Sigmoid colon (tissue), 4 donors: ENCODE data around the gene FAM163B.

ENCODE experiments used
- CTCF ChIP-seq, 4 experiments: fragments of 450-650 bp in 3 of 4; fragments of 200-600 bp in 1 of 4; IDR thresholded peaks; one replicate each; pipeline ENCODE4 v1.5.1; 2016 to 2019; ENCODE audit warnings: antibody characterized with exemption in 4 of 4, mild to moderate bottlenecking in 3 of 4, moderate library complexity in 2 of 4
- EP300 ChIP-seq, 4 donors: sonication (generic); formaldehyde crosslinking; IDR thresholded peaks; one replicate each; pipeline ENCODE4 v1.6.1; 2017; ENCODE audit warnings: antibody characterized with exemption in 4 of 4
- POLR2A ChIP-seq, 2 donors: fragments of 450-650 bp; IDR thresholded peaks; one replicate each; pipeline ENCODE4 v1.6.1; 2016; ENCODE audit warnings: antibody characterized with exemption in 2 of 2, mild to moderate bottlenecking in 2 of 2, moderate library complexity in 2 of 2
- POLR2AphosphoS5 ChIP-seq, 4 donors: sonication (generic); formaldehyde crosslinking; IDR thresholded peaks; one replicate each; pipeline ENCODE4 v1.6.1; 2017; ENCODE audit warnings: antibody characterized with exemption in 4 of 4

- TF ChIP-seq CTCF (IDR thresholded peaks at IDR 0.05) (no peak), EP300 (IDR thresholded peaks at IDR 0.05) (no peak), POLR2AphosphoS5 (IDR thresholded peaks at IDR 0.05) (no peak), POLR2A (IDR thresholded peaks at IDR 0.05) (no peak)
These were observed 35.0 kb upstream of the FAM163B start for GRCh38 chr9:133643978-133644760.
